MCF 10A (cell line): Measurements from ENCODE around the gene C1orf87. TPM values are rescaled to one million over a fixed set of nuclear protein-coding genes. Genes with fewer than 3 reads are reported as not detected.
A peak's percentile ranks its signal among the peaks of the same experiment; 100 is the strongest.

Experiments used
- BruUV-seq: library from RNA; stranded (reverse); fragments of 400-500 nt; replicated peaks from 2 replicates; lab custom pipeline; 2021; lab: Mats Ljungman, UMichigan
- CTCF ChIA-PET: fragments of 300-600 bp; sonication (Branson Sonifier 250); formaldehyde crosslinking; extraction: SDS; loops from one replicate; lab custom pipeline; 2021; ENCODE audit warnings: antibody characterized with exemption, inconsistent platforms; lab: Yijun Ruan, JAX
- POLR2A ChIA-PET: fragments of 300-600, 350-650 bp; sonication (Branson Sonifier 250); formaldehyde crosslinking; extraction: SDS; loops from one replicate; lab custom pipeline; 2020; ENCODE audit warnings: antibody characterized with exemption, inconsistent platforms; lab: Yijun Ruan, JAX
- DNase-seq: peaks from one replicate; pipeline ENCODE4 v3.0.0-alpha.2; 2018; ENCODE audit not compliant: unreplicated experiment
- H3K27ac Mint-ChIP-seq: one replicate; pipeline ENCODE4 v1.8.0; 2022; ENCODE audit warnings: mild to moderate bottlenecking, low read depth, mixed read lengths; ENCODE audit not compliant: unreplicated experiment
- H3K27me3 Mint-ChIP-seq: one replicate; pipeline ENCODE4 v1.8.0; 2022; ENCODE audit warnings: mixed read lengths; ENCODE audit not compliant: insufficient read depth, unreplicated experiment
- H3K36me3 Mint-ChIP-seq: one replicate; pipeline ENCODE4 v1.8.0; 2022; ENCODE audit warnings: mild to moderate bottlenecking, moderate library complexity, mixed read lengths; ENCODE audit not compliant: insufficient read depth, unreplicated experiment
- H3K4me1 Mint-ChIP-seq: one replicate; pipeline ENCODE4 v1.8.0; 2022; ENCODE audit warnings: mixed read lengths; ENCODE audit not compliant: insufficient read depth, unreplicated experiment
- H3K4me3 Mint-ChIP-seq: one replicate; pipeline ENCODE4 v1.8.0; 2022; ENCODE audit warnings: mild to moderate bottlenecking, moderate library complexity, mixed read lengths; ENCODE audit not compliant: unreplicated experiment
- H3K9me3 Mint-ChIP-seq: one replicate; pipeline ENCODE4 v1.8.0; 2022; ENCODE audit warnings: mixed read lengths; ENCODE audit not compliant: unreplicated experiment
- intact Hi-C: fragments of 100-400 bp; cut with micrococcal nuclease; formaldehyde crosslinking; loops from 2 replicates; pipeline ENCODE4 v1.14.1; 2022
- total RNA-seq: library from RNA; stranded (reverse); gene quantifications from 2 replicates; pipeline ENCODE4 v1.2.3, GENCODE V29; 2022
- TF ChIP-seq, protein P1 (sequence below): fragments of 200-600 bp; IDR thresholded peaks from one replicate; pipeline ENCODE4 v1.8.0; 2022; ENCODE audit warnings: antibody characterized with exemption, mild to moderate bottlenecking; ENCODE audit not compliant: unreplicated experiment

The C1orf87 gene
- total RNA-seq, 1 experiment from 2014 or later, result not detected

- Mint-ChIP-seq H3K27me3 (peaks cover 50% of the 10 kb centered on the region), H3K4me1 (no peaks in the 10 kb centered on the region), H3K4me3 (no peak overlapping the region), H3K36me3 (no peaks in the 10 kb centered on the region), H3K27ac (no peak overlapping the region), H3K9me3 (no peaks in the 10 kb centered on the region)
- intact Hi-C loops, result loop anchor here (5.0 to 10.0 kb wide), 2 partner anchors 789 to 867 kb away; no protein-coding TSS in a partner anchor
- DNase-seq, result peak; percentile 35
- POLR2A ChIA-PET, result no interaction called here
- CTCF ChIA-PET, result interaction anchor here (0.6 to 9.7 kb wide), 7 partner anchors 12 to 787 kb away, joined by 3 to 88 read pairs (median 6); no protein-coding TSS in a partner anchor
- TF ChIP-seq, protein P1, sequence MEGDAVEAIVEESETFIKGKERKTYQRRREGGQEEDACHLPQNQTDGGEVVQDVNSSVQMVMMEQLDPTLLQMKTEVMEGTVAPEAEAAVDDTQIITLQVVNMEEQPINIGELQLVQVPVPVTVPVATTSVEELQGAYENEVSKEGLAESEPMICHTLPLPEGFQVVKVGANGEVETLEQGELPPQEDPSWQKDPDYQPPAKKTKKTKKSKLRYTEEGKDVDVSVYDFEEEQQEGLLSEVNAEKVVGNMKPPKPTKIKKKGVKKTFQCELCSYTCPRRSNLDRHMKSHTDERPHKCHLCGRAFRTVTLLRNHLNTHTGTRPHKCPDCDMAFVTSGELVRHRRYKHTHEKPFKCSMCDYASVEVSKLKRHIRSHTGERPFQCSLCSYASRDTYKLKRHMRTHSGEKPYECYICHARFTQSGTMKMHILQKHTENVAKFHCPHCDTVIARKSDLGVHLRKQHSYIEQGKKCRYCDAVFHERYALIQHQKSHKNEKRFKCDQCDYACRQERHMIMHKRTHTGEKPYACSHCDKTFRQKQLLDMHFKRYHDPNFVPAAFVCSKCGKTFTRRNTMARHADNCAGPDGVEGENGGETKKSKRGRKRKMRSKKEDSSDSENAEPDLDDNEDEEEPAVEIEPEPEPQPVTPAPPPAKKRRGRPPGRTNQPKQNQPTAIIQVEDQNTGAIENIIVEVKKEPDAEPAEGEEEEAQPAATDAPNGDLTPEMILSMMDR, result no peak
- no TSS peak for BruUV-seq
Measured at GRCh38 chr1:59978026-59978425, 95.5 kb downstream of the C1orf87 start.

- no peaks in the 10 kb centered on the region for H3K4me1 Mint-ChIP-seq
- no peak for DNase-seq
- BruUV-seq, result no TSS peak
- ChIA-PET CTCF (interaction anchor here (0.6 to 9.7 kb wide), 29 partner anchors 10 to 1406 kb away, joined by 3 to 88 read pairs (median 3); no protein-coding TSS in a partner anchor), POLR2A (interaction anchor here (0.6 kb wide), 1 partner anchor 151 kb away, joined by 3 read pairs; no protein-coding TSS in a partner anchor)
- H3K4me3 Mint-ChIP-seq, result no peak overlapping the region
- H3K36me3 Mint-ChIP-seq, result no peaks in the 10 kb centered on the region
- intact Hi-C loops, result loop anchor here (1.0 to 10.0 kb wide), 3 partner anchors 149 to 868 kb away; no protein-coding TSS in a partner anchor
- no peaks in the 10 kb centered on the region for H3K9me3 Mint-ChIP-seq
- H3K27me3 Mint-ChIP-seq, result peaks cover 50% of the 10 kb centered on the region
- no peak overlapping the region for H3K27ac Mint-ChIP-seq
- TF ChIP-seq, protein P1, result no peak
Measured at GRCh38 chr1:59977075-59977410, 96.5 kb downstream of the C1orf87 start.

DNA sequence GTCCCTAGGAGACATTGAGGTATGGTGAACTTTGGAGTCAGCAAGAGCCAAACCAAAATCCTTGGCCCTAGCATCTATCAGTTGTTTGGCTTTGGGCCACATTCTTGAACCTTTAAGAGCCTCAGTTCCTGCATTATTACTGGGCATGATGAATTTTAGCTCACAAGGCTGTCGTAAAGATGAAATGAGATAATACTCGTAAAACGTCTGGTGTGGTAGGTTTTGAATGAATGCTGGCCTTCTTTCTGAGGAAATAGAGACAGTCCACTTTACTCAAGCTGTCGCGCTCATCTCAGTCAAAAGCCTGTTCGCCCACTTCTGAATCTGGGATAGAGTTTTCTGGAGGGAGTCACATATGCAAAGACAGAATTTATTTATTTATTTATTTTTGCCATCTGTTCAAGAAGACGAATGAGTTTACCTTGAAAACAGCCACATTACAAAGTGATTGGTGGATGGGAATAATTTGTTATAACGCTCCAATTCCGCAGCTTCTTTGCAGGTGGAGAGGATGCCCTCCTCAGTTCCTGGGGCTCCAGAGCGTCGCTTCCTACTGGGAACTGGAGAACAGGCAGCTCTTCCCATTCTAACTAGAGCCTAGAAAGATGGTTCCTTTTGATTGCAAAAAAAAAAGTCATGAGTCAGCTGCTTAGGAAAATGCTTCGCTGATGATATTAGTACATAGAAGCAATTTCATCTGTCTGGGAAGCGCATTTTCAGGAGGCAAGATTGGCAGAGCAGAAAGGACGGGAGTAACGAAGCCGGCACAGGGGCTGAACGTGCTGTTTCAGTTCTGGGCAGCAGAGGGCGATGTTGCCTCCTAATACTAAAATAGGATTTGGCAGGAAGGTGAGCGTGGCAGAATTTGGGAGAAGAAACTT, 97.1 kb downstream of the C1orf87 start:
- TF ChIP-seq, protein P1, result peak; percentile 95
- no peak overlapping the region for H3K27ac Mint-ChIP-seq
- H3K27me3 Mint-ChIP-seq, result peaks cover 48% of the 10 kb centered on the region
- no peaks in the 10 kb centered on the region for H3K9me3 Mint-ChIP-seq
- CTCF ChIA-PET, result interaction anchor here (0.6 to 9.7 kb wide), 41 partner anchors 11 to 1017 kb away, joined by 3 to 88 read pairs (median 3); no protein-coding TSS in a partner anchor
- BruUV-seq, result no TSS peak
- peak; percentile 65 for DNase-seq
- intact Hi-C loops, result loop anchor here (1.0 to 10.0 kb wide), 3 partner anchors 150 to 868 kb away; no protein-coding TSS in a partner anchor
- no peaks in the 10 kb centered on the region for H3K36me3 Mint-ChIP-seq
- POLR2A ChIA-PET, result interaction anchor here (0.6 kb wide), 1 partner anchor 151 kb away, joined by 3 read pairs; no protein-coding TSS in a partner anchor
- H3K4me3 Mint-ChIP-seq, result no peak overlapping the region
- H3K4me1 Mint-ChIP-seq, result no peaks in the 10 kb centered on the region

- Mint-ChIP-seq H3K9me3 (no peaks in the 10 kb centered on the region), H3K36me3 (no peaks in the 10 kb centered on the region), H3K4me3 (no peak overlapping the region), H3K27ac (no peak overlapping the region), H3K27me3 (peaks cover 49% of the 10 kb centered on the region), H3K4me1 (no peaks in the 10 kb centered on the region)
- CTCF ChIA-PET, result interaction anchor here (0.6 to 9.7 kb wide), 5 partner anchors 9 to 105 kb away, joined by 3 to 88 read pairs (median 3); no protein-coding TSS in a partner anchor
- POLR2A ChIA-PET, result interaction anchor here (0.6 kb wide), 1 partner anchor 9 kb away, joined by 4 read pairs; no protein-coding TSS in a partner anchor
- no peak for DNase-seq
- BruUV-seq, result no TSS peak
- TF ChIP-seq, protein P1, result no peak
- intact Hi-C loops, result loop anchor here (5.0 to 10.0 kb wide), 2 partner anchors 309 to 871 kb away; no protein-coding TSS in a partner anchor
Measured at GRCh38 chr1:59973719-59974118, 99.9 kb downstream of the C1orf87 start.
